ENCODE results near the gene MIAT. TPM values are rescaled to one million over a fixed set of nuclear protein-coding genes. Genes with fewer than 3 reads are reported as not detected.

The MIAT gene
- total and polyA plus RNA-seq, 2 of the 13 experiments (the other 11 are each of a cell fraction or from before 2014, with no cell fraction given), result 0.04 TPM; not detected in 1

DNA sequence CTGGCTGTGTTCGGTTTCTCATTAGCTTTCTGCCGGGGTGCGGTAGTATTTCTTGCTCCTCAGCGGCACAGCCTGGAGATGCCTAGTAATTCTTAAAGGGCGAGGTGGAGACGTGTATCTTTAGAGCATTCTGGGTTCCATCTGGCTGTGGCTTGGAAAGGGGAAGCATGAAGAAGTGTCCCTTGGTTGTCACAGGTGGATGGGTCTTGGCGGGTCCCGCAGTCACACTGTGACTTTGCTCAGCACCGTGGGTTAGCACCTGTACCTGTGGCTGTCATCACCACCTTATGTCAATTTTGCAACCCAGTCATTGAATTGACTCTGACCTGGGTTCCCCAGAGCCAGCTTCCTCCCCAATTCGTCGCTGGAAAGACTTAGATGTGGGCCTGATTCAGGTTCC is 57.6 kb downstream of the MIAT start:
- POLR2A ChIA-PET, result no interaction called here
- 30% methylated on average over 10 of the region's 11 CpGs for WGBS (ENCODE audit: low lambda C conversion rate)
- Histone ChIP-seq H3K9ac (ENCODE audit: insufficient read depth, low read depth, low read length) (no peak overlapping the region), H3K4me3 (replicated peaks in 1 of 3; ENCODE audit: insufficient read depth in 1 of 3, low read depth in 2 of 3, low read length in 3 of 3) (no peak overlapping the region), H3K79me2 (ENCODE audit: insufficient read depth, low read length) (no peaks in the 10 kb centered on the region), H3K9me3 (ENCODE audit: low read length) (no peaks in the 10 kb centered on the region), H3K4me1 (ENCODE audit: insufficient read depth, low read length) (peaks cover 10% of the 10 kb centered on the region; the same call in 1 of the 2 replicates), H3K36me3 (replicated peaks in 1 of 2; ENCODE audit: control insufficient read depth in 1 of 2, insufficient read depth in 2 of 2, low read length in 2 of 2) (no peaks in the 10 kb centered on the region), H4K20me1 (ENCODE audit: insufficient read depth, low read length) (no peaks in the 10 kb centered on the region), H2AFZ (ENCODE audit: low read length) (no peak overlapping the region), H3K27ac (ENCODE audit: extremely low read length, insufficient read depth, low read length) (no peak overlapping the region), H3K4me2 (ENCODE audit: low read depth, low read length) (no peak overlapping the region), H3K27me3 (ENCODE audit: control insufficient read depth in 1 of 2, insufficient read depth in 2 of 2, low read length in 2 of 2) (no peaks in the 10 kb centered on the region)
- intact Hi-C loops (cut with micrococcal nuclease; ENCODE audit: unreplicated experiment) (no loop called here), in situ Hi-C loops (cut with HindIII; ENCODE audit: extremely low pct_ligation_motif_present, low pct_unique_long_range_greater_than_20kb) (no loop called here)
- no TSS peak for BruUV-seq (replicated peaks)
- no peak for DNase-seq (ENCODE audit: low spot score)
- no peak for FAIRE-seq
- CTCF ChIA-PET (ENCODE audit: low intra/inter-chr PET ratio, low total read pairs), result no interaction called here
- no peak for ATAC-seq
- TF ChIP-seq SSRP1 (CRISPR knock-in tag; IDR thresholded peaks at IDR 0.05), result no peak
- no peak for TF ChIP-seq ZSCAN20 (CRISPR knock-in tag; IDR thresholded peaks at IDR 0.05; ENCODE audit: borderline replicate concordance)
- no peak for TF ChIP-seq NFKB2 (CRISPR knock-in tag; IDR thresholded peaks at IDR 0.05; ENCODE audit: borderline replicate concordance)
- no peak for TF ChIP-seq ZFP90 (CRISPR knock-in tag; IDR thresholded peaks at IDR 0.05; ENCODE audit: borderline replicate concordance)
- TF ChIP-seq TSC22D2 (CRISPR knock-in tag; IDR thresholded peaks at IDR 0.05; ENCODE audit: borderline replicate concordance), result no peak
- TF ChIP-seq, protein P1, sequence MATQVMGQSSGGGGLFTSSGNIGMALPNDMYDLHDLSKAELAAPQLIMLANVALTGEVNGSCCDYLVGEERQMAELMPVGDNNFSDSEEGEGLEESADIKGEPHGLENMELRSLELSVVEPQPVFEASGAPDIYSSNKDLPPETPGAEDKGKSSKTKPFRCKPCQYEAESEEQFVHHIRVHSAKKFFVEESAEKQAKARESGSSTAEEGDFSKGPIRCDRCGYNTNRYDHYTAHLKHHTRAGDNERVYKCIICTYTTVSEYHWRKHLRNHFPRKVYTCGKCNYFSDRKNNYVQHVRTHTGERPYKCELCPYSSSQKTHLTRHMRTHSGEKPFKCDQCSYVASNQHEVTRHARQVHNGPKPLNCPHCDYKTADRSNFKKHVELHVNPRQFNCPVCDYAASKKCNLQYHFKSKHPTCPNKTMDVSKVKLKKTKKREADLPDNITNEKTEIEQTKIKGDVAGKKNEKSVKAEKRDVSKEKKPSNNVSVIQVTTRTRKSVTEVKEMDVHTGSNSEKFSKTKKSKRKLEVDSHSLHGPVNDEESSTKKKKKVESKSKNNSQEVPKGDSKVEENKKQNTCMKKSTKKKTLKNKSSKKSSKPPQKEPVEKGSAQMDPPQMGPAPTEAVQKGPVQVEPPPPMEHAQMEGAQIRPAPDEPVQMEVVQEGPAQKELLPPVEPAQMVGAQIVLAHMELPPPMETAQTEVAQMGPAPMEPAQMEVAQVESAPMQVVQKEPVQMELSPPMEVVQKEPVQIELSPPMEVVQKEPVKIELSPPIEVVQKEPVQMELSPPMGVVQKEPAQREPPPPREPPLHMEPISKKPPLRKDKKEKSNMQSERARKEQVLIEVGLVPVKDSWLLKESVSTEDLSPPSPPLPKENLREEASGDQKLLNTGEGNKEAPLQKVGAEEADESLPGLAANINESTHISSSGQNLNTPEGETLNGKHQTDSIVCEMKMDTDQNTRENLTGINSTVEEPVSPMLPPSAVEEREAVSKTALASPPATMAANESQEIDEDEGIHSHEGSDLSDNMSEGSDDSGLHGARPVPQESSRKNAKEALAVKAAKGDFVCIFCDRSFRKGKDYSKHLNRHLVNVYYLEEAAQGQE (IDR thresholded peaks at IDR 0.05; ENCODE audit: borderline replicate concordance in 1 of 2, low read depth in 1 of 2, low read length in 2 of 2), result no peak
- no peak for TF ChIP-seq ARNTL (CRISPR knock-in tag; IDR thresholded peaks at IDR 0.05)
- no peak for TF ChIP-seq GATAD1 (CRISPR knock-in tag; IDR thresholded peaks at IDR 0.05)
- TF ChIP-seq, protein P2, sequence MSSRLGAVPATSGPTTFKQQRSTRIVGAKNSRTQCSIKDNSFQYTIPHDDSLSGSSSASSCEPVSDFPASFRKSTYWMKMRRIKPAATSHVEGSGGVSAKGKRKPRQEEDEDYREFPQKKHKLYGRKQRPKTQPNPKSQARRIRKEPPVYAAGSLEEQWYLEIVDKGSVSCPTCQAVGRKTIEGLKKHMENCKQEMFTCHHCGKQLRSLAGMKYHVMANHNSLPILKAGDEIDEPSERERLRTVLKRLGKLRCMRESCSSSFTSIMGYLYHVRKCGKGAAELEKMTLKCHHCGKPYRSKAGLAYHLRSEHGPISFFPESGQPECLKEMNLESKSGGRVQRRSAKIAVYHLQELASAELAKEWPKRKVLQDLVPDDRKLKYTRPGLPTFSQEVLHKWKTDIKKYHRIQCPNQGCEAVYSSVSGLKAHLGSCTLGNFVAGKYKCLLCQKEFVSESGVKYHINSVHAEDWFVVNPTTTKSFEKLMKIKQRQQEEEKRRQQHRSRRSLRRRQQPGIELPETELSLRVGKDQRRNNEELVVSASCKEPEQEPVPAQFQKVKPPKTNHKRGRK (CRISPR knock-in tag; IDR thresholded peaks at IDR 0.05), result no peak
- TF ChIP-seq, protein P3, sequence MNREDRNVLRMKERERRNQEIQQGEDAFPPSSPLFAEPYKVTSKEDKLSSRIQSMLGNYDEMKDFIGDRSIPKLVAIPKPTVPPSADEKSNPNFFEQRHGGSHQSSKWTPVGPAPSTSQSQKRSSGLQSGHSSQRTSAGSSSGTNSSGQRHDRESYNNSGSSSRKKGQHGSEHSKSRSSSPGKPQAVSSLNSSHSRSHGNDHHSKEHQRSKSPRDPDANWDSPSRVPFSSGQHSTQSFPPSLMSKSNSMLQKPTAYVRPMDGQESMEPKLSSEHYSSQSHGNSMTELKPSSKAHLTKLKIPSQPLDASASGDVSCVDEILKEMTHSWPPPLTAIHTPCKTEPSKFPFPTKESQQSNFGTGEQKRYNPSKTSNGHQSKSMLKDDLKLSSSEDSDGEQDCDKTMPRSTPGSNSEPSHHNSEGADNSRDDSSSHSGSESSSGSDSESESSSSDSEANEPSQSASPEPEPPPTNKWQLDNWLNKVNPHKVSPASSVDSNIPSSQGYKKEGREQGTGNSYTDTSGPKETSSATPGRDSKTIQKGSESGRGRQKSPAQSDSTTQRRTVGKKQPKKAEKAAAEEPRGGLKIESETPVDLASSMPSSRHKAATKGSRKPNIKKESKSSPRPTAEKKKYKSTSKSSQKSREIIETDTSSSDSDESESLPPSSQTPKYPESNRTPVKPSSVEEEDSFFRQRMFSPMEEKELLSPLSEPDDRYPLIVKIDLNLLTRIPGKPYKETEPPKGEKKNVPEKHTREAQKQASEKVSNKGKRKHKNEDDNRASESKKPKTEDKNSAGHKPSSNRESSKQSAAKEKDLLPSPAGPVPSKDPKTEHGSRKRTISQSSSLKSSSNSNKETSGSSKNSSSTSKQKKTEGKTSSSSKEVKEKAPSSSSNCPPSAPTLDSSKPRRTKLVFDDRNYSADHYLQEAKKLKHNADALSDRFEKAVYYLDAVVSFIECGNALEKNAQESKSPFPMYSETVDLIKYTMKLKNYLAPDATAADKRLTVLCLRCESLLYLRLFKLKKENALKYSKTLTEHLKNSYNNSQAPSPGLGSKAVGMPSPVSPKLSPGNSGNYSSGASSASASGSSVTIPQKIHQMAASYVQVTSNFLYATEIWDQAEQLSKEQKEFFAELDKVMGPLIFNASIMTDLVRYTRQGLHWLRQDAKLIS (CRISPR knock-in tag; IDR thresholded peaks at IDR 0.05), result no peak
- no peak for TF ChIP-seq ZSCAN30 (CRISPR knock-in tag; IDR thresholded peaks at IDR 0.05)
- no peak for TF ChIP-seq MEF2D (CRISPR knock-in tag; IDR thresholded peaks at IDR 0.05)
- TF ChIP-seq NFRKB (IDR thresholded peaks at IDR 0.05), result no peak
- TF ChIP-seq ZNF20 (CRISPR knock-in tag; IDR thresholded peaks at IDR 0.05), result no peak
